Urinary bladder (tissue), 4 donors: ENCODE measurements around the gene DHPS. TPM values are rescaled to one million over a fixed set of nuclear protein-coding genes. Genes with fewer than 3 reads are reported as not detected.
"Not testable (repeated sequence)": the region's sequence is repeated elsewhere in the genome, so short reads cannot be mapped to it uniquely, and the experiment has no call there.

ENCODE experiments used
- DNase-seq: peaks from one replicate; pipeline ENCODE4 v3.0.0-alpha.2; 2015; ENCODE audit errors: extremely low spot score
- H3K27ac ChIP-seq: one replicate; pipeline ENCODE4 v1.5.1; 2013; ENCODE audit warnings: low read depth, mild to moderate bottlenecking, moderate library complexity
- H3K36me3 ChIP-seq: one replicate; pipeline ENCODE4 v1.6.1; 2013; ENCODE audit warnings: mild to moderate bottlenecking, moderate library complexity; ENCODE audit not compliant: insufficient read depth
- H3K4me1 ChIP-seq: one replicate; pipeline ENCODE4 v1.6.1; 2013; ENCODE audit warnings: mild to moderate bottlenecking, moderate library complexity; ENCODE audit not compliant: insufficient read depth
- H3K4me3 ChIP-seq: one replicate; pipeline ENCODE4 v1.5.1; 2013; ENCODE audit warnings: low read depth, low read length
- WGBS: extraction: QIAGEN DNeasy Blood & Tissue Kit; methylation state at CpG from one replicate; pipeline ENCODE4 v1.1.7; 2013; 5-methylcytosine and 5-hydroxymethylcytosine counted together
- polyA plus RNA-seq: library from polyadenylated mRNA; stranded (reverse); fragments of 200-250 nt; gene quantifications from one replicate; pipeline ENCODE4 v1.2.3, GENCODE V29; 2013
- total RNA-seq: library from RNA; depleted of rRNA; stranded (reverse); fragments of >200 nt; gene quantifications from one replicate; pipeline ENCODE4 v1.2.3, GENCODE V29; 2014
- donor health status: healthy with polysubstance abuse.
- donor health status: healthy.

The DHPS gene
- total and polyA plus RNA-seq, 2 donors, result 29.9 to 99.0 TPM

GRCh38 chr19:12664406-12665280, 17.0 kb downstream of the DHPS start:
- no peak overlapping the region for H3K27ac ChIP-seq
- no peak overlapping the region for H3K4me3 ChIP-seq
- DNase-seq, result no peak
- WGBS, result 85% methylated on average over 29 of the region's 29 CpGs
- H3K36me3 ChIP-seq, result no peaks in the 10 kb centered on the region
- no peaks in the 10 kb centered on the region for H3K4me1 ChIP-seq

- Histone ChIP-seq H3K4me3 (no peak overlapping the region), H3K4me1 (no peaks in the 10 kb centered on the region), H3K36me3 (no peaks in the 10 kb centered on the region), H3K27ac (no peak overlapping the region)
- WGBS, result 95% methylated on average over 12 of the region's 12 CpGs
- no peak for DNase-seq
These were observed 20.7 kb downstream of the DHPS start for GRCh38 chr19:12660980-12661379.

- Histone ChIP-seq H3K27ac (no peak overlapping the region), H3K4me3 (no peak overlapping the region), H3K4me1 (no peaks in the 10 kb centered on the region), H3K36me3 (peaks cover 1% of the 10 kb centered on the region)
- 97% methylated on average over 22 of the region's 22 CpGs for WGBS
- DNase-seq, result no peak
These were observed 23.7 kb downstream of the DHPS start for GRCh38 chr19:12657966-12658365.

- Histone ChIP-seq H3K4me3 (no peak overlapping the region), H3K36me3 (peaks cover 1% of the 10 kb centered on the region), H3K27ac (no peak overlapping the region), H3K4me1 (no peaks in the 10 kb centered on the region)
- DNase-seq, result no peak
- 61% methylated on average over 50 of the region's 50 CpGs for WGBS
These were observed 24.6 kb downstream of the DHPS start for GRCh38 chr19:12656899-12657571.

GRCh38 chr19:12655546-12655945, 26.1 kb downstream of the DHPS start:
- H3K4me3 ChIP-seq, result no peak overlapping the region
- H3K36me3 ChIP-seq, result peaks cover 1% of the 10 kb centered on the region
- no peaks in the 10 kb centered on the region for H3K4me1 ChIP-seq
- H3K27ac ChIP-seq, result no peak overlapping the region
- 97% methylated on average over 8 of the region's 8 CpGs for WGBS
- no peak for DNase-seq

GRCh38 chr19:12652219-12652618, 29.5 kb downstream of the DHPS start:
- Histone ChIP-seq H3K4me1 (no peaks in the 10 kb centered on the region), H3K36me3 (peaks cover 1% of the 10 kb centered on the region), H3K27ac (no peak overlapping the region), H3K4me3 (no peak overlapping the region)
- 97% methylated on average over 6 of the region's 6 CpGs for WGBS
- DNase-seq, result no peak

- Histone ChIP-seq H3K4me3 (no peak overlapping the region), H3K4me1 (no peaks in the 10 kb centered on the region), H3K27ac (no peak overlapping the region), H3K36me3 (no peaks in the 10 kb centered on the region)
- 97% methylated on average over 10 of the region's 10 CpGs for WGBS
- no peak for DNase-seq
These were observed 31.7 kb downstream of the DHPS start for GRCh38 chr19:12649941-12650340.

- Histone ChIP-seq H3K36me3 (no peaks in the 10 kb centered on the region), H3K4me1 (no peaks in the 10 kb centered on the region), H3K27ac (no peak overlapping the region), H3K4me3 (no peak overlapping the region)
- WGBS, result 14% methylated on average over 29 of the region's 29 CpGs
- no peak for DNase-seq
These were observed 33.6 kb downstream of the DHPS start for GRCh38 chr19:12648088-12648487.

- H3K4me1 ChIP-seq, result no peaks in the 10 kb centered on the region
- H3K4me3 ChIP-seq, result peak overlapping the region; percentile 1
- no peak overlapping the region for H3K27ac ChIP-seq
- no peak for DNase-seq
- WGBS, result 14% methylated on average over 31 of the region's 31 CpGs
- no peaks in the 10 kb centered on the region for H3K36me3 ChIP-seq
These were observed 34.1 kb downstream of the DHPS start for GRCh38 chr19:12647490-12648071.

- 75% methylated on average over 8 of the region's 8 CpGs for WGBS
- Histone ChIP-seq H3K27ac (no peak overlapping the region), H3K4me3 (no peak overlapping the region)
These were observed 34.6 kb downstream of the DHPS start for GRCh38 chr19:12647047-12647446.

GRCh38 chr19:12646551-12646950, 35.1 kb downstream of the DHPS start:
- no peak for DNase-seq
- Histone ChIP-seq H3K4me3 (no peak overlapping the region), H3K27ac (no peak overlapping the region), H3K36me3 (no peaks in the 10 kb centered on the region), H3K4me1 (no peaks in the 10 kb centered on the region)
- WGBS, result 84% methylated on average over 10 of the region's 10 CpGs

More at GRCh38 chr19:12647047-12647446, 34.6 kb downstream of the DHPS start:
- Histone ChIP-seq H3K4me1 (no peaks in the 10 kb centered on the region), H3K36me3 (no peaks in the 10 kb centered on the region)
- no peak for DNase-seq

GRCh38 chr19:12643716-12644115, 38.0 kb downstream of the DHPS start:
- H3K4me1 ChIP-seq, H3K4me3 ChIP-seq, DNase-seq, H3K27ac ChIP-seq, H3K36me3 ChIP-seq: not testable (repeated sequence)
- WGBS, result 93% methylated on average over 14 of the region's 14 CpGs

GRCh38 chr19:12642506-12642905, 39.2 kb downstream of the DHPS start:
- H3K4me1 ChIP-seq, result no peaks in the 10 kb centered on the region
- no peak for DNase-seq
- no peak overlapping the region for H3K4me3 ChIP-seq
- WGBS, result 92% methylated on average over 26 of the region's 26 CpGs
- H3K36me3 ChIP-seq, result no peaks in the 10 kb centered on the region
- H3K27ac ChIP-seq, result no peak overlapping the region

- no peaks in the 10 kb centered on the region for H3K36me3 ChIP-seq
- H3K4me3 ChIP-seq, result no peak overlapping the region
- 75% methylated on average over 13 of the region's 13 CpGs for WGBS
- H3K27ac ChIP-seq, result no peak overlapping the region
- DNase-seq, result no peak
- H3K4me1 ChIP-seq, result no peaks in the 10 kb centered on the region
These were observed 40.2 kb downstream of the DHPS start for GRCh38 chr19:12641456-12641855.
